Measurements from ENCODE around the gene SERP2.
A peak's percentile ranks its signal among the peaks of the same experiment; 100 is the strongest.
"Not testable (repeated sequence)": the region's sequence is repeated elsewhere in the genome, so short reads cannot be mapped to it uniquely, and the experiment has no call there.

SERP2 gene

GRCh38 chr13:44373601-44374347 is at the start of gene SERP2:
SERP2 (plus strand) TSS chr13:44373824; CDS start chr13:44374026, 202 bp downstream.
- no peak for DNase-seq (ENCODE audit: low read depth, low spot score)
- no peak within 1 kb of the TSS for H3K27ac ChIP-seq

GRCh38 chr13:44326961-44327360 is 46.7 kb upstream of the SERP2 start:
- no peak for DNase-seq (ENCODE audit: low read depth, low spot score)
- peak overlapping the region; percentile 51 for H3K27ac ChIP-seq

GRCh38 chr13:44329041-44329440 is 44.6 kb upstream of the SERP2 start:
- not testable (repeated sequence) for H3K27ac ChIP-seq; DNase-seq (ENCODE audit: low read depth, low spot score)

- H3K27ac ChIP-seq: no peak overlapping the region
- DNase-seq (ENCODE audit: low read depth, low spot score): no peak
Observed at GRCh38 chr13:44329909-44330545, 43.6 kb upstream of the SERP2 start.

- no peak overlapping the region for H3K27ac ChIP-seq
- no peak for DNase-seq (ENCODE audit: low read depth, low spot score)
Observed at GRCh38 chr13:44331446-44331845, 42.2 kb upstream of the SERP2 start.

GRCh38 chr13:44331912-44332851 is 41.4 kb upstream of the SERP2 start:
- no peak overlapping the region for H3K27ac ChIP-seq
- DNase-seq (ENCODE audit: low read depth, low spot score): no peak

- H3K27ac ChIP-seq: no peak overlapping the region
- DNase-seq (ENCODE audit: low read depth, low spot score): no peak
Observed at GRCh38 chr13:44333950-44334655, 39.5 kb upstream of the SERP2 start.

- H3K27ac ChIP-seq: no peak overlapping the region
- no peak for DNase-seq (ENCODE audit: low read depth, low spot score)
Observed at GRCh38 chr13:44334751-44335150, 38.9 kb upstream of the SERP2 start.

- DNase-seq (ENCODE audit: low read depth, low spot score): no peak
- no peak overlapping the region for H3K27ac ChIP-seq
Observed at GRCh38 chr13:44336934-44337333, 36.7 kb upstream of the SERP2 start.

- no peak for DNase-seq (ENCODE audit: low read depth, low spot score)
- H3K27ac ChIP-seq: no peak overlapping the region
Observed at GRCh38 chr13:44337581-44337980, 36.0 kb upstream of the SERP2 start.

- no peak for DNase-seq (ENCODE audit: low read depth, low spot score)
- H3K27ac ChIP-seq: no peak overlapping the region
Observed at GRCh38 chr13:44340508-44340907, 33.1 kb upstream of the SERP2 start.

GRCh38 chr13:44342741-44343140 is 30.9 kb upstream of the SERP2 start:
- no peak overlapping the region for H3K27ac ChIP-seq
- no peak for DNase-seq (ENCODE audit: low read depth, low spot score)

- DNase-seq (ENCODE audit: low read depth, low spot score): no peak
- H3K27ac ChIP-seq: no peak overlapping the region
Observed at GRCh38 chr13:44346534-44346933, 27.1 kb upstream of the SERP2 start.

- DNase-seq (ENCODE audit: low read depth, low spot score): no peak
- H3K27ac ChIP-seq: no peak overlapping the region
Observed at GRCh38 chr13:44347301-44347700, 26.3 kb upstream of the SERP2 start.

GRCh38 chr13:44347949-44348348 is 25.7 kb upstream of the SERP2 start:
- H3K27ac ChIP-seq: no peak overlapping the region
- no peak for DNase-seq (ENCODE audit: low read depth, low spot score)

GRCh38 chr13:44350775-44351504 is 22.7 kb upstream of the SERP2 start:
- H3K27ac ChIP-seq: no peak overlapping the region
- DNase-seq (ENCODE audit: low read depth, low spot score): no peak

GRCh38 chr13:44351505-44351854 is 22.1 kb upstream of the SERP2 start:
- H3K27ac ChIP-seq: no peak overlapping the region
- DNase-seq (ENCODE audit: low read depth, low spot score): no peak

GRCh38 chr13:44352202-44352601 is 21.4 kb upstream of the SERP2 start:
- no peak overlapping the region for H3K27ac ChIP-seq
- no peak for DNase-seq (ENCODE audit: low read depth, low spot score)

GRCh38 chr13:44352671-44353070 is 21.0 kb upstream of the SERP2 start:
- no peak for DNase-seq (ENCODE audit: low read depth, low spot score)
- no peak overlapping the region for H3K27ac ChIP-seq

GRCh38 chr13:44354331-44354730 is 19.3 kb upstream of the SERP2 start:
- H3K27ac ChIP-seq: no peak overlapping the region
- no peak for DNase-seq (ENCODE audit: low read depth, low spot score)

Data from epithelial cell of prostate (primary cell).